GM21526 (cell line): ENCODE measurements around the gene LYRM1.
"Not testable (repeated sequence)": the region's sequence is repeated elsewhere in the genome, so short reads cannot be mapped to it uniquely, and the experiment has no call there.

ENCODE experiments used
- ATAC-seq: cut with Tn5 transposase; IDR thresholded peaks from one replicate; pipeline ENCODE4 v1.9.1; 2021; ENCODE audit warnings: moderate library complexity; ENCODE audit not compliant: unreplicated experiment, low FRiP score

Gene LYRM1

GRCh38 chr16:20900299-20901067 lies at the start of gene LYRM1, which contains the start of gene DCUN1D3:
Gene LYRM1, plus strand, starts transcription at chr16:20900771. Its CDS starts 14,785 bp downstream, at chr16:20915556.
Gene DCUN1D3, minus strand, starts transcription at chr16:20900358. Its CDS starts 37,820 bp downstream, at chr16:20862538.
- peak; percentile 67 for ATAC-seq

- ATAC-seq: no peak
Measured at GRCh38 chr16:20850981-20851380, 49.6 kb upstream of the LYRM1 start.

- ATAC-seq: no peak
Measured at GRCh38 chr16:20851601-20852000, 49.0 kb upstream of the LYRM1 start.

GRCh38 chr16:20853143-20853542 lies 47.4 kb upstream of the LYRM1 start:
- ATAC-seq: no peak

GRCh38 chr16:20853981-20854620 lies 46.5 kb upstream of the LYRM1 start:
- no peak for ATAC-seq

GRCh38 chr16:20854963-20855362 lies 45.6 kb upstream of the LYRM1 start:
- no peak for ATAC-seq

GRCh38 chr16:20857281-20857680 lies 43.3 kb upstream of the LYRM1 start:
- ATAC-seq: no peak

GRCh38 chr16:20859229-20859628 lies 41.3 kb upstream of the LYRM1 start:
- ATAC-seq: no peak

- ATAC-seq: no peak
Measured at GRCh38 chr16:20859699-20860098, 40.9 kb upstream of the LYRM1 start.

- ATAC-seq: no peak
Measured at GRCh38 chr16:20860361-20860760, 40.2 kb upstream of the LYRM1 start.

- ATAC-seq: not testable (repeated sequence)
Measured at GRCh38 chr16:20860995-20861394, 39.6 kb upstream of the LYRM1 start.

- ATAC-seq: no peak
Measured at GRCh38 chr16:20862162-20862960, 38.2 kb upstream of the LYRM1 start.

- ATAC-seq: not testable (repeated sequence)
Measured at GRCh38 chr16:20864376-20864775, 36.2 kb upstream of the LYRM1 start.

- ATAC-seq: no peak
Measured at GRCh38 chr16:20865420-20866131, 35.0 kb upstream of the LYRM1 start.

- ATAC-seq: no peak
Measured at GRCh38 chr16:20866145-20866772, 34.3 kb upstream of the LYRM1 start.

GRCh38 chr16:20866801-20867200 lies 33.8 kb upstream of the LYRM1 start:
- no peak for ATAC-seq

- no peak for ATAC-seq
Measured at GRCh38 chr16:20867585-20867984, 33.0 kb upstream of the LYRM1 start.

- no peak for ATAC-seq
Measured at GRCh38 chr16:20868890-20869289, 31.7 kb upstream of the LYRM1 start.

GRCh38 chr16:20870122-20870820 lies 30.3 kb upstream of the LYRM1 start:
- ATAC-seq: no peak
